ENCODE data around the gene TTC34. TPM values are rescaled to one million over a fixed set of nuclear protein-coding genes. Genes with fewer than 3 reads are reported as not detected.
A peak's percentile ranks its signal among the peaks of the same experiment; 100 is the strongest.

The TTC34 gene
- total and polyA plus RNA-seq, 9 of the 15 experiments (the other 6 are each of a cell fraction or from before 2014, with no cell fraction given): 0.03 to 0.38 (median 0.05) TPM; not detected in 2

GRCh38 chr1:2787163-2787911 lies 14.2 kb downstream of the TTC34 start:
- in situ Hi-C loops (cut with MboI) (loop anchor here (10.0 kb wide), 2 partner anchors 103 to 133 kb away; no protein-coding TSS in a partner anchor), intact Hi-C loops (cut with micrococcal nuclease) (loop anchor here (2.0 kb wide), 1 partner anchor 373 kb away; no protein-coding TSS in a partner anchor)
- Histone ChIP-seq H3K9ac (ENCODE audit: insufficient read depth in 1 of 2, low read depth in 2 of 2, low read length in 2 of 2) (no peak overlapping the region), H3K79me2 (ENCODE audit: control insufficient read depth, insufficient read depth, low read length) (no peaks in the 10 kb centered on the region), H3K4me2 (ENCODE audit: insufficient read depth, low read length) (no peak overlapping the region), H2AFZ (ENCODE audit: low read depth, low read length) (no peak overlapping the region), H3K9me3 (replicated peaks; ENCODE audit: control insufficient read depth, insufficient read depth, low read depth, low read length) (no peaks in the 10 kb centered on the region), H4K20me1 (replicated peaks; ENCODE audit: control insufficient read depth, insufficient read depth, low read length) (no peaks in the 10 kb centered on the region), H3K4me1 (replicated peaks in 1 of 2; ENCODE audit: control insufficient read depth in 2 of 2, insufficient read depth in 2 of 2, low read length in 2 of 2) (no peaks in the 10 kb centered on the region; a peak in 1 of 5 replicates), H3K36me3 (ENCODE audit: control insufficient read depth, insufficient read depth, low read length) (no peaks in the 10 kb centered on the region), H3K27me3 (ENCODE audit: control insufficient read depth in 2 of 2, insufficient read depth in 2 of 2, low read length in 2 of 2) (no peaks in the 10 kb centered on the region), H3K9me1 (ENCODE audit: control insufficient read depth, insufficient read depth, low read length) (no peaks in the 10 kb centered on the region), H3K27ac (ENCODE audit: extremely low read depth, low read depth, low read length) (no peak overlapping the region), H3K4me3 (no peak overlapping the region)
- TF ChIP-seq CTCF (IDR thresholded peaks at IDR 0.05 in 2 of 3, conservative IDR thresholded peaks at IDR 0.05 in 1 of 3; ENCODE audit: insufficient read depth in 2 of 3, low read depth in 1 of 3, low read length in 3 of 3): peak in 2 of 3 experiments; percentile 9; a peak in 1 of 6 replicates
- no peak for TF ChIP-seq SMARCE1 (IDR thresholded peaks at IDR 0.05)
- no peak for TF ChIP-seq MCM5 (IDR thresholded peaks at IDR 0.05; ENCODE audit: low read depth)
- POLR2A ChIA-PET: interaction anchor here (0.6 to 1.1 kb wide), 5 partner anchors 13 to 1615 kb away, joined by 3 to 4 read pairs (median 4); no protein-coding TSS in a partner anchor
- WGBS (ENCODE audit: insufficient coverage, low coverage, missing lambda C conversion rate): 4% methylated on average over 25 of the region's 26 CpGs
- DNase-seq (ENCODE audit: extremely low read depth in 1 of 4, low spot score in 3 of 4) (no peak), FAIRE-seq (no peak), ATAC-seq (peak; percentile 65)
- no TSS peak for BruUV-seq (replicated peaks)
- CTCF ChIA-PET (ENCODE audit: low intra/inter-chr PET ratio): interaction anchor here (1.4 to 3.6 kb wide), 3 partner anchors 232 to 373 kb away, joined by 5 to 22 read pairs (median 7); partner anchors contain the start of gene TNFRSF14
